ENCODE data around the gene KRT33B.

Gene KRT33B

DNA sequence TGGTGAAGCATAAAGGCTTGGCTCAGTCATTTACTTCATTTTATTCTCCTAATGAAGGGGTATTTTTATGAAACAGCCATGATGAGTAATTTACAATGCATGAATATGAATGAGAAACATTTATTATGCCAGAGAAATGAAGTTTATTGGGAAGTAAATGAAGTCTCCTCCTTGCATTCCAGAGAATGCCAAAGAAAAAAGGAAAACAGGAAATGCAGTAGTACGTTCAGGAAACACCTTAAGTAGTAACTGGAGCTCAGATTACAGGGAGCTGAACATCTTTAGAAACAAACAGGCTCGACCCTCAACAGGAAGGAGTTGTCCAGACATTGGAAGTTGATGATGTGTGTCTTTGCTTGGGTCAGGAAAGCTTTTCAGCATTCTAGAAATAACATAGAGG is 7.9 kb upstream of the KRT33B start:
- H3K9me2 ChIP-seq (replicated peaks; ENCODE audit: insufficient read depth, low read length): no peaks in the 10 kb centered on the region
- H3K27ac ChIP-seq (ENCODE audit: low read depth, low read length): no peak overlapping the region
- H2AFZ ChIP-seq (ENCODE audit: low read depth, low read length, severe bottlenecking): no peak overlapping the region
- H3K4me3 ChIP-seq (ENCODE audit: insufficient read depth, low read length, poor library complexity, severe bottlenecking): no peak overlapping the region
- no peak overlapping the region for H3K4me2 ChIP-seq (ENCODE audit: low read depth, low read length, poor library complexity, severe bottlenecking)
- no peaks in the 10 kb centered on the region for H3K27me3 ChIP-seq (ENCODE audit: low read length)
- no peaks in the 10 kb centered on the region for H3F3A ChIP-seq (ENCODE audit: insufficient read depth)
- TF ChIP-seq, protein P1, sequence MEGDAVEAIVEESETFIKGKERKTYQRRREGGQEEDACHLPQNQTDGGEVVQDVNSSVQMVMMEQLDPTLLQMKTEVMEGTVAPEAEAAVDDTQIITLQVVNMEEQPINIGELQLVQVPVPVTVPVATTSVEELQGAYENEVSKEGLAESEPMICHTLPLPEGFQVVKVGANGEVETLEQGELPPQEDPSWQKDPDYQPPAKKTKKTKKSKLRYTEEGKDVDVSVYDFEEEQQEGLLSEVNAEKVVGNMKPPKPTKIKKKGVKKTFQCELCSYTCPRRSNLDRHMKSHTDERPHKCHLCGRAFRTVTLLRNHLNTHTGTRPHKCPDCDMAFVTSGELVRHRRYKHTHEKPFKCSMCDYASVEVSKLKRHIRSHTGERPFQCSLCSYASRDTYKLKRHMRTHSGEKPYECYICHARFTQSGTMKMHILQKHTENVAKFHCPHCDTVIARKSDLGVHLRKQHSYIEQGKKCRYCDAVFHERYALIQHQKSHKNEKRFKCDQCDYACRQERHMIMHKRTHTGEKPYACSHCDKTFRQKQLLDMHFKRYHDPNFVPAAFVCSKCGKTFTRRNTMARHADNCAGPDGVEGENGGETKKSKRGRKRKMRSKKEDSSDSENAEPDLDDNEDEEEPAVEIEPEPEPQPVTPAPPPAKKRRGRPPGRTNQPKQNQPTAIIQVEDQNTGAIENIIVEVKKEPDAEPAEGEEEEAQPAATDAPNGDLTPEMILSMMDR (IDR thresholded peaks at IDR 0.05; ENCODE audit: insufficient read depth, low read length, poor library complexity, severe bottlenecking): no peak
- TF ChIP-seq EZH2phosphoT487 (conservative IDR thresholded peaks at IDR 0.05; ENCODE audit: low read length): no peak
- no peaks in the 10 kb centered on the region for H3K9me3 ChIP-seq (ENCODE audit: insufficient read depth, low read length)
- no peaks in the 10 kb centered on the region for H3K36me3 ChIP-seq (ENCODE audit: low read length)
- no peak overlapping the region for H3K9ac ChIP-seq (ENCODE audit: low read length)
- H3K79me2 ChIP-seq (ENCODE audit: insufficient read depth, low read length): no peaks in the 10 kb centered on the region
- H4K20me1 ChIP-seq (ENCODE audit: low read depth, low read length): no peaks in the 10 kb centered on the region

DNA sequence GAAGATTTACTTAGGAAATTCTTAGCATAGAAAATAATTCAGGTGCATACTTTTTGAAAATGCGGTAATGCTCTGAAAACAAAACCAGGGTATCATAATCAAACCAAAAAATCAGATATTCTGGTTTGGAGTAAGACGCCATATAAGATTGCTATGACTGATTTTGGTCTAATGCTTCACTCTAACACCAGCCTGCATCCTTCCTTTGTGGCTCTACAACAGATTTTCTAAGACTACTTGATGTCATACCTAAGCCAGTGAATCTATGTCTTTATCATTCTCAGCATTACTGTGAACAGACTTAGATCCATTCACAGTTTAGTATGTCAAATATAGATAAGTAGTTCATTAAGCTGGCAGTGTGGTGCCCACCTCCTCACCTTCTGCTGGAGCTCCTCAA is 590 bp downstream of the KRT33B start:
- no peaks in the 10 kb centered on the region for H3F3A ChIP-seq (ENCODE audit: insufficient read depth)
- no peaks in the 10 kb centered on the region for H3K79me2 ChIP-seq (ENCODE audit: insufficient read depth, low read length)
- no peak overlapping the region for H3K4me3 ChIP-seq (ENCODE audit: insufficient read depth, low read length, poor library complexity, severe bottlenecking)
- H3K27ac ChIP-seq (ENCODE audit: low read depth, low read length): no peak overlapping the region
- TF ChIP-seq, protein P1 (IDR thresholded peaks at IDR 0.05; ENCODE audit: insufficient read depth, low read length, poor library complexity, severe bottlenecking): no peak
- no peak for TF ChIP-seq EZH2phosphoT487 (conservative IDR thresholded peaks at IDR 0.05; ENCODE audit: low read length)
- H3K27me3 ChIP-seq (ENCODE audit: low read length): no peaks in the 10 kb centered on the region
- H2AFZ ChIP-seq (ENCODE audit: low read depth, low read length, severe bottlenecking): no peak overlapping the region
- H4K20me1 ChIP-seq (ENCODE audit: low read depth, low read length): no peaks in the 10 kb centered on the region
- H3K9ac ChIP-seq (ENCODE audit: low read length): no peak overlapping the region
- no peaks in the 10 kb centered on the region for H3K9me3 ChIP-seq (ENCODE audit: insufficient read depth, low read length)
- H3K9me2 ChIP-seq (replicated peaks; ENCODE audit: insufficient read depth, low read length): no peaks in the 10 kb centered on the region
- H3K4me2 ChIP-seq (ENCODE audit: low read depth, low read length, poor library complexity, severe bottlenecking): no peak overlapping the region
- no peaks in the 10 kb centered on the region for H3K36me3 ChIP-seq (ENCODE audit: low read length)

DNA sequence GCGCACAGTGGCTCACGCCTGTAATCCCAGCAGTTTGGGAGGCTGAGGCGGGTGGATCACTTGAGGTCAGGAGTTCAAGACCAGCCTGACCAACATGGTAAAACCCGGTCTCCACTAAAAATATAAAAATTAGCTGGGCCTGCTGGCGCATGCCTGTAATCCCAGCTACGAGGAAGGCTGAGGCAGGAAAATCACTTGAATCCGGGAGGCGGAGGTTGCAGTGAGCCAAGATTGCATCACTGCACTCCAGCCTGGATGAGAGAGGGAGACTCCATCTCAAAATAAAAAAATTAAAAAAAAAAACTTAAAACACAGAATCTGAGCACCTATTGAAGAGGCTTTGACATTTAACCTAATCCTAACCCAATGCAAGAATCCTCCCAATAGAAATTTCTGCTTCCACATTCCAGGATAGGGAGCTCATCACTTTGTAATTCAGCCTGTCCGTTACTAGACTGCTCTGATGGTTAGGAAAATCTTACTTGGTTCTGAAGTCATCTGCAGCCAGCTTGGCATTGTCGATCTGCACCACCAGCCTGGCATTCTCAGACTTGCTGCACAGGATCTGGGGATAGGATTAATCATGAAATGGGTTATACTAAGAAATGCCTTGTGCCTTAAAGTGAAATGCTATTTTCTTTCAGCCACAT is 2.1 kb downstream of the KRT33B start:
- H3K4me3 ChIP-seq (ENCODE audit: insufficient read depth, low read length, poor library complexity, severe bottlenecking): no peak overlapping the region
- H3K79me2 ChIP-seq (ENCODE audit: insufficient read depth, low read length): no peaks in the 10 kb centered on the region
- H3K4me2 ChIP-seq (ENCODE audit: low read depth, low read length, poor library complexity, severe bottlenecking): no peak overlapping the region
- no peaks in the 10 kb centered on the region for H3K27me3 ChIP-seq (ENCODE audit: low read length)
- no peak overlapping the region for H2AFZ ChIP-seq (ENCODE audit: low read depth, low read length, severe bottlenecking)
- no peaks in the 10 kb centered on the region for H3K9me2 ChIP-seq (replicated peaks; ENCODE audit: insufficient read depth, low read length)
- TF ChIP-seq, protein P1 (IDR thresholded peaks at IDR 0.05; ENCODE audit: insufficient read depth, low read length, poor library complexity, severe bottlenecking): no peak
- TF ChIP-seq EZH2phosphoT487 (conservative IDR thresholded peaks at IDR 0.05; ENCODE audit: low read length): no peak
- no peaks in the 10 kb centered on the region for H3K9me3 ChIP-seq (ENCODE audit: insufficient read depth, low read length)
- H3F3A ChIP-seq (ENCODE audit: insufficient read depth): no peaks in the 10 kb centered on the region
- no peaks in the 10 kb centered on the region for H3K36me3 ChIP-seq (ENCODE audit: low read length)
- H3K9ac ChIP-seq (ENCODE audit: low read length): no peak overlapping the region
- H4K20me1 ChIP-seq (ENCODE audit: low read depth, low read length): no peaks in the 10 kb centered on the region
- H3K27ac ChIP-seq (ENCODE audit: low read depth, low read length): no peak overlapping the region

Data from SU-DHL-6 (cell line).